GM19395 (cell line): Measurements from ENCODE around the gene KCNQ1.

Source experiments
- ATAC-seq: cut with Tn5 transposase; IDR thresholded peaks from one replicate; pipeline ENCODE4 v1.9.1; 2021; ENCODE audit warnings: mild to moderate bottlenecking, moderate library complexity; ENCODE audit not compliant: unreplicated experiment

Gene KCNQ1

GRCh38 chr11:2459796-2460531 lies 15.2 kb downstream of the KCNQ1 start:
- ATAC-seq, result no peak

- ATAC-seq, result no peak
These were observed 15.9 kb downstream of the KCNQ1 start for GRCh38 chr11:2460540-2461252.

GRCh38 chr11:2461253-2461955 lies 16.6 kb downstream of the KCNQ1 start:
- no peak for ATAC-seq

GRCh38 chr11:2461956-2462542 lies 17.2 kb downstream of the KCNQ1 start:
- ATAC-seq, result no peak

- ATAC-seq, result no peak
These were observed 17.8 kb downstream of the KCNQ1 start for GRCh38 chr11:2462543-2462985.

GRCh38 chr11:2462986-2463765 lies 18.4 kb downstream of the KCNQ1 start:
- ATAC-seq, result no peak

GRCh38 chr11:2463766-2464277 lies 19.0 kb downstream of the KCNQ1 start:
- ATAC-seq, result no peak

GRCh38 chr11:2464451-2465165 lies 19.8 kb downstream of the KCNQ1 start:
- no peak for ATAC-seq

- ATAC-seq, result no peak
These were observed 20.6 kb downstream of the KCNQ1 start for GRCh38 chr11:2465202-2466068.

GRCh38 chr11:2466069-2466801 lies 21.4 kb downstream of the KCNQ1 start:
- ATAC-seq, result no peak

- ATAC-seq, result no peak
These were observed 22.3 kb downstream of the KCNQ1 start for GRCh38 chr11:2466869-2467694.

- ATAC-seq, result no peak
These were observed 22.9 kb downstream of the KCNQ1 start for GRCh38 chr11:2467695-2468055.

- ATAC-seq, result no peak
These were observed 23.8 kb downstream of the KCNQ1 start for GRCh38 chr11:2468363-2469235.

- no peak for ATAC-seq
These were observed 25.7 kb downstream of the KCNQ1 start for GRCh38 chr11:2470495-2470894.

GRCh38 chr11:2471048-2471803 lies 26.4 kb downstream of the KCNQ1 start:
- no peak for ATAC-seq

- no peak for ATAC-seq
These were observed 26.9 kb downstream of the KCNQ1 start for GRCh38 chr11:2471804-2472096.
